Panc1 (cell line): ENCODE measurements around the gene PPIL1. TPM values are rescaled to one million over a fixed set of nuclear protein-coding genes. Genes with fewer than 3 reads are reported as not detected.

Source experiments
- ATAC-seq: fragments of 200-7000 bp; cut with Tn5 transposase; 2 replicates; pipeline ENCODE4 v1.9.1; 2020; ENCODE audit warnings: mild to moderate bottlenecking, moderate library complexity
- BruUV-seq: library from RNA; stranded (reverse); fragments of 400-500 nt; replicated peaks from 2 replicates; lab custom pipeline; 2021; lab: Mats Ljungman, UMichigan
- CTCF ChIA-PET: fragments of 300-600 bp; sonication (Branson Sonifier 250); formaldehyde crosslinking; loops from one replicate; lab custom pipeline; 2022; ENCODE audit warnings: antibody characterized with exemption; lab: Charles Lee
- POLR2A ChIA-PET: fragments of 300-600 bp; sonication (Branson Sonifier 250); formaldehyde crosslinking; loops from one replicate; lab custom pipeline; 2022; ENCODE audit warnings: antibody characterized with exemption; lab: Charles Lee
- DNase-seq: peaks from one replicate; pipeline ENCODE4 v3.0.0-alpha.2; 2010; ENCODE audit warnings: low read depth, low spot score
- H3K27ac ChIP-seq: 2 replicates; pipeline ENCODE4 v1.5.1; 2011; ENCODE audit warnings: mild to moderate bottlenecking, low read length, inconsistent platforms
- H3K27me3 ChIP-seq: fragments of 200-500 bp; sonication (Bioruptor generic); 2 replicates; pipeline ENCODE4 v1.6.0; 2014; ENCODE audit warnings: low read length, inconsistent platforms; ENCODE audit not compliant: control insufficient read depth, insufficient read depth
- H3K36me3 ChIP-seq: fragments of 200-500 bp; sonication (Bioruptor generic); 2 replicates; pipeline ENCODE4 v1.5.1; 2014; ENCODE audit warnings: inconsistent platforms, mild to moderate bottlenecking, low read length, moderate library complexity; ENCODE audit not compliant: control insufficient read depth, insufficient read depth
- H3K4me1 ChIP-seq: 2 replicates; pipeline ENCODE4 v1.5.1; 2011; ENCODE audit warnings: inconsistent platforms, mild to moderate bottlenecking, low read length, moderate library complexity; ENCODE audit not compliant: control insufficient read depth, insufficient read depth
- H3K4me3 ChIP-seq, 2 experiments: 2 replicates each; pipeline ENCODE4 v1.5.1; 2011 to 2012; ENCODE audit warnings: low read depth in 2 of 2, low read length in 2 of 2, mild to moderate bottlenecking in 2 of 2, inconsistent platforms in 1 of 2, moderate library complexity in 1 of 2
- H3K9me3 ChIP-seq: fragments of 200-500 bp; sonication (Bioruptor generic); 2 replicates; pipeline ENCODE4 v1.5.1; 2014; ENCODE audit warnings: low read depth, mild to moderate bottlenecking, inconsistent platforms, low read length, moderate library complexity; ENCODE audit not compliant: control insufficient read depth, insufficient read depth
- CTCF ChIP-seq: fragments of 450-650 bp; IDR thresholded peaks from 2 replicates; pipeline ENCODE4 v1.5.1; 2017; ENCODE audit warnings: mild to moderate bottlenecking
- POLR2AphosphoS5 ChIP-seq: IDR thresholded peaks from 2 replicates; pipeline ENCODE4 v1.6.1; 2012; ENCODE audit warnings: mild to moderate bottlenecking, low read depth, low read length, moderate library complexity
- REST ChIP-seq, 2 experiments: IDR thresholded peaks; 2 replicates each; pipeline ENCODE4 v1.6.1; 2011 to 2012; ENCODE audit warnings: low read depth in 2 of 2, control low read depth in 1 of 2, low read length in 1 of 2, mild to moderate bottlenecking in 1 of 2, moderate library complexity in 1 of 2; ENCODE audit not compliant: insufficient read depth in 1 of 2
- SIN3A ChIP-seq: IDR thresholded peaks from 2 replicates; pipeline ENCODE4 v1.6.1; 2012; ENCODE audit warnings: low read depth, mild to moderate bottlenecking, low read length, moderate library complexity, borderline replicate concordance; ENCODE audit not compliant: insufficient read depth
- TCF7L2 ChIP-seq: IDR thresholded peaks from 2 replicates; pipeline ENCODE4 v1.6.1; 2011; ENCODE audit warnings: mild to moderate bottlenecking, low read depth, low read length, inconsistent platforms
- in situ Hi-C: cut with HindIII; loops from 2 replicates; pipeline ENCODE4 v1.10.0; 2016; ENCODE audit warnings: low sequenced_read_pairs, low pct_unique_long_range_greater_than_20kb
- intact Hi-C: fragments of 100-400 bp; cut with micrococcal nuclease; formaldehyde crosslinking; loops from one replicate; pipeline ENCODE4 v1.10.0; 2022; ENCODE audit not compliant: unreplicated experiment
- total RNA-seq: library from RNA; stranded (reverse); gene quantifications from one replicate; pipeline ENCODE4 v1.2.1, GENCODE V29; 2021; ENCODE audit not compliant: unreplicated experiment

The PPIL1 gene
- total RNA-seq, 1 experiment from 2014 or later: 44.1 TPM

GRCh38 chr6:36867471-36868224 lies 7.0 kb downstream of the PPIL1 start:
- in situ Hi-C loops: no loop called here
- intact Hi-C loops: no loop called here

GRCh38 chr6:36865835-36866234 lies 8.8 kb downstream of the PPIL1 start:
- BruUV-seq: no TSS peak
- TF ChIP-seq SIN3A (no peak), REST (IDR thresholded peaks at IDR 0.05; ENCODE audit: insufficient read depth in 1 of 2, low read depth in 2 of 2, low read length in 1 of 2) (no peak), CTCF (no peak), POLR2AphosphoS5 (no peak), TCF7L2 (no peak)
- peaks cover 7% of the 10 kb centered on the region; the same call in 1 of the 2 replicates for H3K36me3 ChIP-seq
- in situ Hi-C loops (no loop called here), intact Hi-C loops (no loop called here)
- H3K27me3 ChIP-seq: no peaks in the 10 kb centered on the region
- no peak overlapping the region for H3K4me3 ChIP-seq
- H3K9me3 ChIP-seq: no peaks in the 10 kb centered on the region
- H3K27ac ChIP-seq: no peak overlapping the region
- DNase-seq (no peak), ATAC-seq (no peak)
- CTCF ChIA-PET: no interaction called here
- POLR2A ChIA-PET: interaction anchor here (0.7 kb wide), 1 partner anchor 31 kb away, joined by 3 read pairs; no protein-coding TSS in a partner anchor
- H3K4me1 ChIP-seq: no peaks in the 10 kb centered on the region

More at GRCh38 chr6:36867471-36868224, 7.0 kb downstream of the PPIL1 start:
- H3K27me3 ChIP-seq: no peaks in the 10 kb centered on the region
- DNase-seq (no peak), ATAC-seq (no peak)
- ChIA-PET CTCF (no interaction called here), POLR2A (interaction anchor here (0.6 to 0.7 kb wide), 2 partner anchors 23 to 59 kb away, joined by 3 read pairs; no protein-coding TSS in a partner anchor)
- TF ChIP-seq TCF7L2 (no peak), SIN3A (no peak), REST (IDR thresholded peaks at IDR 0.05; ENCODE audit: insufficient read depth in 1 of 2, low read depth in 2 of 2, low read length in 1 of 2) (no peak), CTCF (no peak), POLR2AphosphoS5 (no peak)
- no TSS peak for BruUV-seq
- peaks cover 7% of the 10 kb centered on the region; the same call in 1 of the 2 replicates for H3K36me3 ChIP-seq
- H3K9me3 ChIP-seq: no peaks in the 10 kb centered on the region
- H3K27ac ChIP-seq: no peak overlapping the region
- H3K4me3 ChIP-seq: no peak overlapping the region
- H3K4me1 ChIP-seq: no peaks in the 10 kb centered on the region
